ENCODE measurements around the gene PDP2. TPM values are rescaled to one million over a fixed set of nuclear protein-coding genes. Genes with fewer than 3 reads are reported as not detected.
"Not testable (repeated sequence)": the region's sequence is repeated elsewhere in the genome, so short reads cannot be mapped to it uniquely, and the experiment has no call there.

The PDP2 gene
- total RNA-seq, 2 donors from 2014 or later, result 31.8 TPM

GRCh38 chr16:66858740-66859396 lies 21.4 kb upstream of the PDP2 start:
- ATAC-seq (replicated peaks in 1 of 2) (no peak), DNase-seq (no peak)
- Mint-ChIP-seq H3K27me3 (ENCODE audit: low read depth) (no peaks in the 10 kb centered on the region), H3K27ac (no peak overlapping the region), H3K9me3 (no peaks in the 10 kb centered on the region), H3K4me1 (ENCODE audit: low read depth) (no peaks in the 10 kb centered on the region), H3K4me3 (no peak overlapping the region), H3K36me3 (ENCODE audit: insufficient read depth in 2 of 2) (no peaks in the 10 kb centered on the region)

DNA sequence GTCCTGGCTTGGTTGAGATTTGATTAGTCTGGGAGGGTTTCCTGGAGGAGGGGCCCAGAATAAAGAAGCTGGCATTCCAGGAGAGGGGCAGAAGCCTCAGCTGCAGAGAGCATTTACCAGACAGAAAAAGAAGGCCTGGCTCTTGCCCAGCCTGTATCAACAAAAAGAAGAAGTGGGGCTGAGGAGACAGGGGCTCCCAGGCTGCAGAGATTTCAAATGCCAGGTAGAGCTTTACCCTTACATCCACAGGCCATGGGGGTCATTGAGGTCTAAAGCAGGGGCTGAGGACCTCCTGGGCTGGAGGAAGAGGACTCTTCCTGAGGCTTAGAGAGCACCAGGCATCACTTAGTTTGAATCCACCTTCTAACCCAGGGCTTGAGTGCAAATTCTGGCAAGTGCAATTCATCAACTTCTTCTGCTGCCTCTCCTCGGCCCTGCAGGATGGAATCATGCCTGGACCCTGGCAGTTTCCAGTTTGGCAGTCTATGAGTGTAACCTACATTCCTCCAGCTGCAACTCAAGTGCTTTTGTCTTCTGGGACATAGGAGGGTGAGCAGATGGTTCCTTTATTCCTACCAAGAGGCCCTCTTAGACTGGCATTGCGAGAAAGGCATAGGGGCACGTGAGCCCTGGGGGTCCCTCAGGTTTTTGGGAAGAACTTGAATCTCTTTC lies 20.8 kb upstream of the PDP2 start:
- no peak for ATAC-seq (replicated peaks in 1 of 2)
- Mint-ChIP-seq H3K36me3 (ENCODE audit: insufficient read depth in 2 of 2) (no peaks in the 10 kb centered on the region), H3K4me1 (ENCODE audit: low read depth) (no peaks in the 10 kb centered on the region), H3K27ac (no peak overlapping the region), H3K9me3 (no peaks in the 10 kb centered on the region), H3K4me3 (no peak overlapping the region), H3K27me3 (ENCODE audit: low read depth) (no peaks in the 10 kb centered on the region)
- no peak for DNase-seq

- no peaks in the 10 kb centered on the region for H3K27me3 Mint-ChIP-seq (ENCODE audit: low read depth)
- no peaks in the 10 kb centered on the region for H3K9me3 Mint-ChIP-seq
- DNase-seq (no peak), ATAC-seq (replicated peaks in 1 of 2) (no peak)
- no peaks in the 10 kb centered on the region for H3K36me3 Mint-ChIP-seq (ENCODE audit: insufficient read depth in 2 of 2)
- H3K4me3 Mint-ChIP-seq, result no peak overlapping the region
- no peaks in the 10 kb centered on the region for H3K4me1 Mint-ChIP-seq (ENCODE audit: low read depth)
- H3K27ac Mint-ChIP-seq, result no peak overlapping the region
Measured at GRCh38 chr16:66862023-66862520, 18.2 kb upstream of the PDP2 start.

- Mint-ChIP-seq H3K4me3 (no peak overlapping the region), H3K9me3 (no peaks in the 10 kb centered on the region), H3K36me3 (ENCODE audit: insufficient read depth in 2 of 2) (no peaks in the 10 kb centered on the region), H3K4me1 (ENCODE audit: low read depth) (peaks cover 10% of the 10 kb centered on the region), H3K27ac (no peak overlapping the region), H3K27me3 (ENCODE audit: low read depth) (no peaks in the 10 kb centered on the region)
- ATAC-seq (replicated peaks in 1 of 2) (no peak), DNase-seq (no peak)
Measured at GRCh38 chr16:66863707-66864106, 16.6 kb upstream of the PDP2 start.

GRCh38 chr16:66869424-66869823 lies 10.9 kb upstream of the PDP2 start:
- H3K27ac Mint-ChIP-seq, result no peak overlapping the region
- DNase-seq, result no peak
- H3K4me3 Mint-ChIP-seq, result no peak overlapping the region
- no peaks in the 10 kb centered on the region for H3K27me3 Mint-ChIP-seq (ENCODE audit: low read depth)
- H3K9me3 Mint-ChIP-seq, result no peaks in the 10 kb centered on the region
- no peaks in the 10 kb centered on the region for H3K36me3 Mint-ChIP-seq (ENCODE audit: insufficient read depth in 2 of 2)
- H3K4me1 Mint-ChIP-seq (ENCODE audit: low read depth), result peaks cover 35% of the 10 kb centered on the region
- ATAC-seq (replicated peaks in 1 of 2), result no peak

- H3K4me3 Mint-ChIP-seq; ATAC-seq (replicated peaks in 1 of 2); H3K27me3 Mint-ChIP-seq (ENCODE audit: low read depth); H3K27ac Mint-ChIP-seq; DNase-seq; H3K9me3 Mint-ChIP-seq; H3K36me3 Mint-ChIP-seq (ENCODE audit: insufficient read depth in 2 of 2): not testable (repeated sequence)
- peaks cover 55% of the 10 kb centered on the region for H3K4me1 Mint-ChIP-seq (ENCODE audit: low read depth)
Measured at GRCh38 chr16:66871363-66871762, 9.0 kb upstream of the PDP2 start.

- no peak overlapping the region for H3K4me3 Mint-ChIP-seq
Measured at GRCh38 chr16:66871840-66872239, 8.5 kb upstream of the PDP2 start.

GRCh38 chr16:66872559-66872942 lies 7.8 kb upstream of the PDP2 start:
- no peaks in the 10 kb centered on the region for H3K27me3 Mint-ChIP-seq (ENCODE audit: low read depth)
- peaks cover 3% of the 10 kb centered on the region in 2 donors for H3K36me3 Mint-ChIP-seq (ENCODE audit: insufficient read depth in 2 of 2)
- H3K27ac Mint-ChIP-seq, result peak overlapping the region; percentile 71
- peak overlapping the region; percentile 72 to 74 for H3K4me3 Mint-ChIP-seq
- H3K4me1 Mint-ChIP-seq (ENCODE audit: low read depth), result peaks cover 57% of the 10 kb centered on the region
- ATAC-seq (replicated peaks in 1 of 2), result no peak
- H3K9me3 Mint-ChIP-seq, result peaks cover 1 to 4% of the 10 kb centered on the region in 2 donors
- no peak for DNase-seq

More at GRCh38 chr16:66871840-66872239, 8.5 kb upstream of the PDP2 start:
- Mint-ChIP-seq H3K9me3 (peaks cover 1 to 4% of the 10 kb centered on the region in 2 donors), H3K27ac (no peak overlapping the region), H3K4me1 (ENCODE audit: low read depth) (peaks cover 57% of the 10 kb centered on the region), H3K36me3 (ENCODE audit: insufficient read depth in 2 of 2) (peaks cover 3% of the 10 kb centered on the region in 2 donors), H3K27me3 (ENCODE audit: low read depth) (no peaks in the 10 kb centered on the region)
- DNase-seq (no peak), ATAC-seq (replicated peaks in 1 of 2) (no peak)

DNA sequence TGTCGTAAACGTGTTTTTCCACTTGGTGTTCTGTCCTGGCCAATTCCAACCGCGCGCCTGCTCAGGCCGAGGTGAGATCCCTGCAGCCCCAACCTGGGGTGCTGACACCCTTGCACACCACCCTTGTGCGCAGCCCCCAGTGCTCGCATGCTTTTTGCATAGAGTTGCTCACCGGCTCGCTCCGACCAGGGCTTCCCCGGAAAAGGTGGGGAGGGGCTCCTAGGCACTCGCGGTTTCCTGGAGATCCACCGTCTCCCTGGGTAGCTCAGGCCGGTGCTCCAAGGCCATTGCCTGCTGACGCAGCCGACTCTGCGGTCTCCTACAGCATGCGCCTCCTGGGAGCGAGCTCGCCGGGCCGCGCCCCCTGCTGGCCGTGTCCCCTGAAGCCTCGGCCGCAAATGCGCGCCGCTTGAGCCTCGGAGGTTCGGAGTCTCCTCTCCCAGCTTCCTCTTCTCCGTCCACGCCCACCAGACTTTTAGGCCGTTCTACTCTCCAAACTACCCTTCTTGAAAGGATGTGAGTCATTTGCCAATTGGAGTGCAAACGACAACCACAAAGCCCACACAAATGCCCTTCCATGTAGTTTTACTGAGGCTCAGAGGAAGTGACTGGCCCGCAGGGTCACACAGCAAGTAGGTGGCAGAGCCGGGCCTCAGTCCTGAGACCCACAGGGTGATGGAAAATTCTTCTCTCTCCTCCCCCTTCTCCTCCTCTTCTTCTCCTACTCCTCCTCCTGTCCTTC lies 7.2 kb upstream of the PDP2 start:
- Mint-ChIP-seq H3K27me3 (ENCODE audit: low read depth) (no peaks in the 10 kb centered on the region), H3K27ac (peak overlapping the region; percentile 71), H3K9me3 (peaks cover 4% of the 10 kb centered on the region in 2 donors), H3K36me3 (ENCODE audit: insufficient read depth in 2 of 2) (peaks cover 3 to 5% of the 10 kb centered on the region in 2 donors), H3K4me1 (ENCODE audit: low read depth) (peaks cover 57% of the 10 kb centered on the region), H3K4me3 (peak overlapping the region; percentile 72 to 74)
- DNase-seq, result peak; percentile 95
- ATAC-seq (replicated peaks in 1 of 2), result peak; percentile 82 to 86

- peaks cover 4% of the 10 kb centered on the region in 2 donors for H3K9me3 Mint-ChIP-seq
- peaks cover 59% of the 10 kb centered on the region for H3K4me1 Mint-ChIP-seq (ENCODE audit: low read depth)
- ATAC-seq (replicated peaks in 1 of 2), result no peak
- peaks cover 3 to 5% of the 10 kb centered on the region in 2 donors for H3K36me3 Mint-ChIP-seq (ENCODE audit: insufficient read depth in 2 of 2)
- no peak for DNase-seq
- H3K27me3 Mint-ChIP-seq (ENCODE audit: low read depth), result no peaks in the 10 kb centered on the region
- peak overlapping the region; percentile 71 for H3K27ac Mint-ChIP-seq
- peak overlapping the region; percentile 74 to 82 for H3K4me3 Mint-ChIP-seq
Measured at GRCh38 chr16:66873685-66874055, 6.6 kb upstream of the PDP2 start.

DNA sequence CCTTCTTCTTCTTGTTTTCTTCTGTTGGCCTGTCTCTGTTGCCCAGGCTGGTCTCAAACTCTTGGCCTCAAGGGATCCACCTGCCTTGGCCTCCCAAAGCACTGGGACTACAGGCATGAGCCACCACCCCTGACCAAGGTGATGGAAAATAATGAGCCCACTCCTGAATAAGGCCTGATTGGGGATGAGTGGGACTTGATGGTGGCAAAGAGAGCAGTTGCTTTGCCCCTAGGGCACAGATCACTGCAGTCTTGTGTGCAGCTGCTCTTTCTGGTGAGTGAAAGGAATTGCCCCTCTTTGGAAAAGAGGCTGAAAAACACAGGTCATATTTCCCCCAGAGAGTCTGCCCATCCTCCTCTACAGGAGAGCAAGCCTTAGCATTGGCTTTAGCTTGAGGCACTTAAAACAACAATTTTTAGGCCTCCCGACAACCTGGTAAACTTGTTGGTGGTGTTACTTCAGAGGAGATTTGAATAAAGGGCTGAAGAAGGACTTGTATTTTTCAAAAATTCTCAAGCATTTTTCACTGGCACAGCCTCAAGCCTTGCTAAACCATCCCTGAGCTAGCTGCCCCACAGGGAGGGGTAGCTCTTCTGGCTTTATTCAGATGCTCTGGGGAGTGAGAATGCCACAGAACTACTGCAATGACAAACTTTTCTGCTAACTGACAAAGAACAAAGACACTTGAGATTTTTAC lies 6.1 kb upstream of the PDP2 start:
- peak overlapping the region; percentile 94 for H3K27ac Mint-ChIP-seq
- peaks cover 64% of the 10 kb centered on the region for H3K4me1 Mint-ChIP-seq (ENCODE audit: low read depth)
- DNase-seq (peak; percentile 48 to 57), ATAC-seq (replicated peaks in 1 of 2) (peak; percentile 37 to 44)
- peak overlapping the region; percentile 74 to 82 for H3K4me3 Mint-ChIP-seq
- H3K27me3 Mint-ChIP-seq (ENCODE audit: low read depth), result no peaks in the 10 kb centered on the region
- H3K36me3 Mint-ChIP-seq (ENCODE audit: insufficient read depth in 2 of 2), result peaks cover 3 to 5% of the 10 kb centered on the region in 2 donors
- H3K9me3 Mint-ChIP-seq, result peaks cover 4% of the 10 kb centered on the region in 2 donors

GRCh38 chr16:66878067-66878466 lies 2.2 kb upstream of the PDP2 start:
- H3K27ac Mint-ChIP-seq, result peak overlapping the region; percentile 96
- H3K36me3 Mint-ChIP-seq (ENCODE audit: insufficient read depth in 2 of 2), result peaks cover 5 to 7% of the 10 kb centered on the region in 2 donors
- DNase-seq (peak; percentile 71 to 75), ATAC-seq (replicated peaks in 1 of 2) (peak; percentile 29 to 40)
- H3K9me3 Mint-ChIP-seq, result peaks cover 4% of the 10 kb centered on the region in 2 donors
- peaks cover 78% of the 10 kb centered on the region for H3K4me1 Mint-ChIP-seq (ENCODE audit: low read depth)
- H3K27me3 Mint-ChIP-seq (ENCODE audit: low read depth), result no peaks in the 10 kb centered on the region
- H3K4me3 Mint-ChIP-seq, result peak overlapping the region; percentile 61 to 83

Measured in activated T-cell treated with anti-CD3 and anti-CD28 coated beads, Interleukin-2, amount 50 U/mL, for 72 hours (primary cell).